GM19468 (cell line): ENCODE data around the gene COL17A1.

Experiments used
- ATAC-seq: cut with Tn5 transposase; IDR thresholded peaks from one replicate; pipeline ENCODE4 v1.9.1; 2021; ENCODE audit warnings: mild to moderate bottlenecking, moderate library complexity, moderate number of reproducible peaks; ENCODE audit not compliant: unreplicated experiment; ENCODE audit errors: extremely low read depth

Gene COL17A1

DNA sequence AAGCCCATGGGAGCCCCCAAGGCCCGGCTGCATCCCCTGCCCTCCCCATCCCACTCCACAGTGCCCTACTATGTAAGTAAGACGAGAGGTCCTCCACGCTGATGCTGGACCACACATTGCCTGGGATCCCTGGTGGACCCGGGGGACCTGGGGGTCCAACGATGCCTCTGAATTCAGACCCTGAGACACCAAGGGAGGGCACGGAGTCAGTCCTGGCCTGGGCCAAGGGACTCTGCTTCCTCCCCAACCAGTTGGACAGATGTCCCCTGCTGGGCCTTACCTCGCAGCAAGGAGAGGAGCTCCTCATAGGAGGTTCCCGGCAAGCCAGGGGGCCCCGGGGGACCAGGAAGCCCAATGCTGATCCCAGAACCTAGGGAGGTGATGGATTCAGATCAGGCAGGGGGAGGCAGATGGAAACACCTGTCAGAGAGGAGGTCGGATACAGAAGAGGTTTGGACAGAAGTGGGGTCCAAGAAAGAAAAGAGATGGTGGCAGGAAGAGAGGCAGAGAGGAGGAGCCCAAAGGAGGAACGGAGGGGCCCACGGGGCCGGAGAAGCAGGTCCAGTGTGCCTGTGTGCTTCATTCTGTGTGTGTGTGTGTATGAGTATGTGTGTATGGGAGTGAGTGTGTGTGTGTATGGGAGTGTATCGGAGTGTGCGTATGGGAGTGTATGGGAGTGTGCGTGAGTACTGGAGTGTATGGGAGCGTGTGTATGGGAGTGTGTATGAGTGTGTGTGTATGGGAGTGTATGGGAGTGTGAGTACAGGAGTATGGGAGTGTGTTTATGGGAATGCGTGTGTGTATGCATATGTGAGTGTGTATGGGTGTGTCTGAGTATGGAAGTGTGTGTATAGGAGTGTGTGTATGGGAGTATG, 50.2 kb downstream of the COL17A1 start:
- ATAC-seq: no peak

DNA sequence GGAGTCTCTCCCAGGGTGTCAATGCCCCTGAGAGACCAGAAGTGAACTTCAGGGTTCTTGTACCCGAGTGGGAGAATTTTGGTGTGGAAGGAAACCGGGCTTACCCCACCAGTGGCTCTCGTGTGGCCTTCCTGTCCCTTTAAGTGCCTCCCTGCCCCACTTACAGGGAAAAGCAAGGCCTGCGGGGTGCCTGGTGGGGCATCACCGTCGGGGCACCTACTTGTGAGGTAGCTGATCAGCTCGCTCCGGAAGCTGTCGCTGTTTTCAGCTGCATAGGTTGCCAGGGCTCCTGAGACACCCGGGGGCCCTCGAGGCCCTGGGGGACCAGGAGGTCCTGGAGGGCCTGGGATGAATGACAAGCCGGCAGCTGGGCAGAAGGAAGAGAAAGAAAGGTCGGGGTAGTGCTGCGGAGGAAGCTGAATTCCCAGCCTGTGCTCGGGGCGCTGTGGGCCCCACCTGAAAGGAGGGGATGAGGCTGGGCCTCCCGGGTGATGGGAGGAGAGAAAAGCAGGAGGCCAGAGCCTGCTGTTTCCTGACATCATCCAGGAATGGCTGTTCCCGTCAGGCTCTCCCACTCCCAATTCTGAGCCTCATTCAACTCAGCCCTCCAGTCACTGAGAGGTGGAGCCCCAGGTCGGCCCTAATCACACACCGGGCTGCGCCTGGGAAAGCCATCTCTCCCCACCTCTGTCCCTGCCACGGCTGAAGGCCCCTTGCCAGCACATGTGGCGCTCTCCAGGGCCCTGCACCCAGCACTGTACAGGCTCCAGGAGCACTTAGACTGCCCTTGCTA, 51.1 kb downstream of the COL17A1 start:
- ATAC-seq: no peak

DNA sequence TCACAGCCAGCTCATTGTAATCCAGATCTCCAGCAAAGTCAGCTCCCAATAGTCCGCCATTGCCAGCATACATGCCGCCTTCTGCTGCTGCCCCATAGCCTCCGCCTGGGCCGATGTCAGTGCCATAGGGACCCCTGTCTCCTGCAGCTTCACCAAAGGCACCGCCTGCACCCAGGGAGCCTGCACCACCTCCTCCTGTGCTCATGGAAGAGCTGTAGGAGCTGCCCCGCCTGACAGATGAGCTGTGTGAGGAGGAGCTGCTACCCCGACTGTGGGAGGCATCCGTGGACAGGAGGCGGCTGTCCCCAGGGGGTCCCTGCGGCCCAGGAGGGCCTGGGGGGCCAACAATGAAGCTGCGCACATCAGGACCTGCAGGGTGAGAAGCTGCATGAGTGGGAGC, 51.7 kb downstream of the COL17A1 start:
- ATAC-seq: no peak

DNA sequence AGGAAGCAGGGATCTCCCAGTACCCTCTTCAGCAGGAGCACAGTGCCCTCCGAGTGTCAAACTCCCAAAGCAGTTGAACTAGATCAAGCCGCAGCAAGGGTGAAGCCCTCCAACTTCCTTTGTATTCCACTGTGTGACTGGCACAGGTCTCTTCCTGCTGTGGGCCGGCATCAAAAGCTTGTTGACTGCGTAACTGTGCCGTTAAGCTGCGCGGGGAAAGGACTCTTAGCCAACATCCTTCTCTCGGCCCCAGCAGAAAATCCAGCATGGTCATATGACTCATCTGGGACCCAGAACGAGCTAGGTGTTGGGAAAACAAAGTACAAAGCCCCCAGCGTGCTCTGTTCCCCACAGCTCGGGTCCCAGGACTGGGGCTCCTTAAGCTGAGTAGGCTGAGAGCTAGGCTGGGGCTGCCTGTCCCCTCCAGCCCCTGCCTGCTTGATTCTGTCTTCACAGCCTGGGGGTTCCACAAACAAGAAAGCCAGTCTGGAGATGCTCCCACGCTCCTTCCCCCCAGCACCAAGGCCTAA, 52.2 kb downstream of the COL17A1 start:
- no peak for ATAC-seq

DNA sequence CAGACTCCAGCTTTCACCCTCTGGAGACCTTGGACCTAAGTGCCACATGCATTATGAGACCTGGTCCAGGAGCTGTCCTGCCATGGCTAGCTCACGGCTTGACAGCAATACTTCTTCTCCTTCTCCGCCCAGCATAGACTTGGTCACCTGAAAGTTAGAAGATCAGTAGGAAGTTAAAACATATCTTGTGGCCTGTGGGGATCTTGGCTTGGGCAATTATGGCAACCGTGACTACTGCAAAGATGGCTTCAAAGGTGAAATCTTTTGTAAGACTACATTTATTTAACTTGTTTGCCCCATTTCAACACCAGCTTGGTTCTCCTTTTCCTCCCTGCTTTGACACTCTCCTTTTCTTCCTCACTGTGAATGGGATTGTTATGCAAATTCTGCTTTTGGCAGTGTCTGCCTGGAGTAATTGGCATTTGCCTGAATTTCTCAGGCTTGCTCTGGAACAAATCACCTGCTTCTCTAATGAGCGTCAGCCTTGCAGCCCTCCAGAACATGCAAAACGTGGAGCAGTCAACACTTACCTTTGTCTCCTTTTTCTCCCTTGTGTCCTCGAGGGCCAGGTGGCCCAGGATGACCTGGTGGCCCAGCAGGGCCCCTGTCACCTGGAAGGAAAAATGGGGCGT, 53.4 kb downstream of the COL17A1 start:
- ATAC-seq: no peak

DNA sequence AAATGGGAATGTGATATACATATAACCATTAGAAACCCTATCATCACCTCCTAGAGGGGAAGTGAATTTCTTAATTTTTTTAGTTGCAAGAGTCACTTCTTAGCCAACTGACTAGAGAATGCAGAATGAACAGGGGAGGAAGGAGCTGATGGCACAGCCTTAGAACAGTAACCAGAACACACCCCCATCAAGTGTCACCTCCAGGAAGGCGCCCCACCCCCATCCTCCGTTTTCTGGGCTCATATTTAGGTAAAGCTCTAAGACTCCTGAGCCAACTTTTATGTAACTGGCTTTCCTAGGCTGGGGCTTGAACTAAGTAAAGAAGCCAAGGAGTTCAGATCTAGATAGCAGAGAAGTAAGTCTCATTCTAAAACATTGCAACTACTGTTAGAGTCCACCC, 54.0 kb downstream of the COL17A1 start:
- ATAC-seq: no peak

DNA sequence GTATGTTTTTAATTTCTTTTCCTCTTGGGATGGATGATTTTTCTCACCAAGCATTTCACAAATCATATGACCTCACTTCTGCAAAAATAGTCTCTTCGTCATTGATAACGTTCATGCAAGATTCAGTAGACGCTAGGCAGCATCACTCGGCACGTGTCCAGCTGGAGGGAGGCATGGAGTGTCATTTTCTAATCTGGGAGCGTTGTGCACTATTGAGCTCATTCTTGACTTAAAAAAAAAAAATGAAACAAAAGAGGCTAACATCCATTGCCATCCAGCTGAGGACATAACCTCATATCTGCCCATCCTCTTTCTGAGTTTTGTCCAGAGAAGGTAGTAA, 56.2 kb downstream of the COL17A1 start:
- ATAC-seq: no peak

DNA sequence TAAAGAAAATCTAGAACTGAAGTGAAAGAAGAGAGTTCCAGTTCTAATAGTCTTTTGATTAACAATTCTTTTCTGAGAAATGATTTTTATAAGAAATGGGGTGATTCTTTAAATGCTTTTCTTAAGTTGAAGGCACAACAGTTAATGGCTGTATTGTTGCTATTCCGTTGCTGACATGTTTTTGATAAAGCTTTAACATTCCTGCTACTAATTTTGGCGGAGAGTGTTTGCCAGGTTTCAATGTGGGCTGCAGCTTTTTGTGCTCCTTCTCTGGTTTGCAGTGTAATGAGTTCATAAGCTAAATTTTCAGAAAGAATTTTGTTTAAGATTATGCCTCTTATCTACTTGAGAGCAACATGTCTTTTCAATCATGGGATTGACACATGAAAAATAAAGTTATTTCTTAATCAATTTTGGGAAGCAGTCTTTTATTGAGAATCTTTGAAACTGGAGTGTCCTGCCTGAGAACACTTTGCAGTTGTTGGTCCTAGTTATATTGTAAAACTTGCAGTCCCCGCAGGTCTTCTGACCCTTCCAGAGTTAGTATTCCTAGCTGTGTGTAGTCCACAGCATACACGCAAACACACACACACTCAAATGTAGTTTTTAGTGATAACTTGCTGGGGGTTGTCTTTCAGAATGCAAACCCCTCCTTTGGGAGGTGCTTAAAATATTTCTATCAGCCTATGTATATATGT, 56.7 kb downstream of the COL17A1 start:
- no peak for ATAC-seq

DNA sequence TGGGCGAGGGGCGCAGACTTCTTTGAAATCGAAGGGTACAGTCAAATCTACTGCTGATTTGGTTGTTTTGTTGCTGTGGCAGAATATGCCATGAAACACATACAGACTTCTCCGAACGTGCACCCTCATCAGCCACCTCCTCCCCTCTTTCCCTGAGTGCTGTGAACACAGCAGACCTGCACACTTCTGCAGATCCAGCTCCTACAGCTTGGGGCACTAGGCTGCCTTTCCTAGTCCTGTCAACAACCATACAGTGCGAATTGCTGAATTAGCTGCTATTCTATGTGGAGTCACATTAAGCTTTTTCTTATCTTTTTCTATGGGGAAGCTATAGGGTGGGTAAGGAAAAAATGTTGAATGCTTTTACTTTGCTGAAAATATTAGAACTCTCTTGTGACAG, 57.5 kb downstream of the COL17A1 start:
- no peak for ATAC-seq

DNA sequence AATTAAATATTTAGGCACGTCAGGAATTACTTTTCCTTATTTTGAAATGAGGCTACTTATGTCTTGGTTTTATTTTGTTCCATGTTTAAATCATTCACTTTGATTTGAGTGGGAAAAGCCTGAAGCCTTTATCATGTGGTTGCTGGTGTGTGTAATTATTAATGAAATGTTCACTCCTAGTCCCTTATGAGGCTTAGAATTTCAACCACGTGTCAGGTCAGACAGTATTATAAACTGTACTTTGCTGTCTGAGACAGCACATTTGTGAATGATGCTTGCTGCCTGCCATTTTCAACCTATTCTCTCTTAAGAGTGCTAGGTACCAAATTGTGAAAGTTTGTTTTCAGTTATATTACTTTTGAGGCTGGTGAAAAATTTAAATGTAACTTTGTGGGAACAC, 58.9 kb downstream of the COL17A1 start:
- no peak for ATAC-seq

DNA sequence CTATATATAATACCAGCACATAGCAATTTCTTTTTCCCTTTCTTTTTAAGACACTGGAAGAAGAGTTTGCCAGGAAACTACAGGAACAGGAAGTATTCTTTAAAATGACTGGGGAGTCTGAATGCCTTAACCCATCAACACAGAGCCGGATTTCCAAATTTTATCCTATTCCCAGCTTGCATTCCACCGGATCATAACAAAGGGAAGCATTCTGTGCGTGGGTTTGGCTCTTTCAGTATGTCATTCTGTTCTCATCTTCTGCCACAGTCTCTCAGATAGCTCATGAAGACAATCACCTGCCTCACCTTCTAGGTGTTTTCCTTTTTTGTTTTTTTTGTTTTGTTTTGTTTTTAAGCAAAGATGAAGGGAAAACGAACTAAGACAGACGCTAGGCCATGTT, 60.2 kb downstream of the COL17A1 start:
- no peak for ATAC-seq

DNA sequence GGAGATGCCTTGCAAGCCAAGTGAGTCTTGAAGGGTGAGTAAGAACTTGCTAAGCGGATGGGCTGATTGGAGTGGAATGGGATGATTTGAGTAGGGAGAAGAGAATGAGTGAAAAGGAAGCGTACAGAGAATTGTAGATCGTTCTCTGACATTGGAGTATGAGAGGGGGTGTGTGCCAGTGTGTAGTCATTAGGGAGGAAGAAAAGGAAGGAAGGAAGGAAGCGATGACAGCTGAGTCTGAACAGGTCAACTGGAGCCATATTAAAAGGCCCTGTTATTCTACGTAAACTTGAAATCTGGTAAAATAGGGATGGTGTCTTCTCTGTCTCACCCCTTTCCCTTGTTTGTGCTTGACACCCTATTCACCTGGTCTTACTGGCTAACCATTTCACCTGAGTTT, 63.7 kb downstream of the COL17A1 start:
- ATAC-seq: no peak

DNA sequence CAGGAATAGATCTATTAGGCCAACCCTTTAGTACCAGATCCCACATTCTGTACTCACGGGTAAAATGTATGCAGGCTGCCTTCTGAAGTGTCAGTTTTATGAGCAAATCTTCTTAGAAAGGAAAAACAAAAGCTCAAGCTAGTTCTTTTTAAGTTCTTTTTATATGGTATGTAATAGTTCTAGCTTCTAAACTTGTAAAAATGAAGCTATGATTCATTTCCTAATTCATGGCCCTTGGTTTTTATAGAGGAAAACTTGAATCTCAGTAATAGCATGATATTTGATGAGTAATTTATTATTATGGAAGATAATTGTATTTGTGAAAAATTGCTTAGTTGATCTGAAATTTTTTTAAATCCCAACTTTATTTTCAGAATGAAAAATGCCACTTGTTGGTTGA, 64.4 kb downstream of the COL17A1 start:
- no peak for ATAC-seq

DNA sequence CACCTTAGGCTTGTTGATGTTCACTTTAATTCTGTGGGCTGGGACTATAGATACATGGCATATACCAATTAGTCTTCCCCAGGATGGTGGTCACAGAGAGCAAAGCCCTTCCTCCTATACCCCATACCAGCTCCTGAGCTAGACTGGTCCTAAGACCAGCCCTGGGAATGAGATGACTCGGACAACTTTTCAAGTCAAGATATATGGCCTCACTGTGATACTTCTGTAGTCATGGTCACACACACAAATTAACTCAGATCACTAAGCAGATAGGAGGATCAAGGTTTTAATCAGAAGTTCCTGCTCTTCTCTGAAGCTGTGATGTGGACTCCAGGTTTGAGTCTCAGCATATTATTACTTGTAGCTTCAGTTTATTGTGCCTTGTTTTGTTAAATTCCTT, 65.7 kb downstream of the COL17A1 start:
- no peak for ATAC-seq

DNA sequence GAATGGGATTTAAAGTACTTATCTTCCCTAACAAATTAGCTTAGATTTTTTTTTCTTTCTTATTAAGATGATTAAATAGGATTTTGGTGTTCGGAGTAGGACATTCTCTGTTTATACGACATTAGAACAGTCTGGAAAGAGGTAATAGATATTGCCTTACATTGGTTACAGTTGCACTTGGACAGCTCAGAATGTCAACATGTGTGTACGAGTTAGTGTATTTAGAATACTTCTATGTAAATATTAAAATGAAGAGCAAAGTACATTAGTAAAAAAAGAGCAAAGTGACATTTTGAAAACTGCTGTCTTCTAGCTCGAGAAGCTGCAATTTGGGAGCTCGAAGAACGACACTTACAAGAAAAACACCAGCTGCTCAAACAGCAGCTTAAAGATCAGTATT, 67.2 kb downstream of the COL17A1 start:
- ATAC-seq: no peak

DNA sequence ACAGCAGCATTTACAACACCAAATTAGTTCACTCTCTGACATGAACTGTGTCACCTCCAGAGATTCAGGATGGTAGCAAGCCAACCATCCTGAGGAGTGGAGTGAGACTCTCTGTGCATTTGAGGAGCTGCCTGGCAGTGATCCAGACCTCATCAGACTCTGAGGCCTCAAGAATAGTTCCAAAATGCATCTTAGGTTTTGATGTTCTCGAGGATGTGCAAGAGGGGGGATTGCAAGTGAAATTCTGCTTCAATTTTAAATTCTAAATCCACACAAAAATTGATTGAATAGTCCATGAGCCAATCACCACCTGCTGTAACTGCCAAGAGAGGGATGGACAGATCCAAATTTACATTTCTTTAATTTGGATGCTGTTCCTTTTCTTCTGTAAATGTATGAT, 69.0 kb downstream of the COL17A1 start:
- ATAC-seq: no peak

DNA sequence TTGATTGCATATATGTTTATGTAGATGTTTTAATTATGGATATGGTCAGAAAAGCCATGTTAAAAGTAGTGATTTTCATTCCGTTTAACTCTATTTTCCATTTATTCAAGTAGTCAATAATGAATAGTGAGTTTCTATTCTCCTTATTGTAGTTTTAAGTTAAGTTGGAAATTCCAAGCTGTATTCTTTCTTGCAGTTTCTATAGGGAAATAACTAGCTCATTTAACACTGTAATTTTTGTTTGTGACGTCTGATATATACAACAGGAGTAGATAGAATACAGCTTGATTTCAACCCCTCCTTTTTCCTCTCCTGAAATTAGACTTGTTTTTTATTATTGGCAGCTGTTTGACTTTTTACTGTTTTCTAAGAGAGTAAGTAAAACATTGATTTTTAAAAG, 71.5 kb downstream of the COL17A1 start:
- ATAC-seq: no peak

DNA sequence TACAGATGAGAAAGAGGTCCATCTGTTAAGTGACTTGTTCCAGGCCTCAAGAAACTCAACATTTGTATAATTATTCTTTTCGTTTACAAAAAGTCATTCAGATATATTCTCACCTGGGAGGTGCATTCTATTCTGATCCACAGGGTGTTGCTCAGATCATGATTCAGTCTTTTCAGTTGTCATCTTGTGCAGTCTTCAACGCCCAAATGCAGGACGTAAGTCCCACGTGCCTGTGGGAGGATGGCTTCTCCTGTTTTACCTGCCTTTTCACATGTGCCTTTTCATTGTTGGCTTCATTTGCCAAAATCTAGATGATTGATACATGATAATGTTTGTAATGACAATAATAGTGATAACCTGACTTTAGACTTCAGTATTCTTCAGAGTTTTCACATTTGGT, 72.2 kb downstream of the COL17A1 start:
- ATAC-seq: no peak

DNA sequence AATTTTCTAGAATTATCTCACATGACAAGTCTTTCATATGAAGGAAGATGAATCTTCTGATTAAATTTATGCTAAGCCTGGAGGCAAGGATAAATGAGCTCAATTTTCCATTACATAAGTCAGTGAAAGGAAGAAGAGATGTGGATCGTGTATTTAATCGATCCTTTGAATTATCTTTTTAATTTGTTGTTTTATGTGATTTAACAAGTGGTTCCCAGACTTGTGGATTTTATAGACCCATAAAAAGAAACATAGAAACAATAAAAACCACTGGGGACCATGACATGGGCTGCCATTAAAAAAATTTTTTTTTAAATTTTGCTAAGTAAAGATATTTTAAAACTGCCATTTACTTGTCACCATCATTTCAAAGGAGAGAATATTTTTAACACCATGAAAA, 73.8 kb downstream of the COL17A1 start:
- ATAC-seq: no peak

DNA sequence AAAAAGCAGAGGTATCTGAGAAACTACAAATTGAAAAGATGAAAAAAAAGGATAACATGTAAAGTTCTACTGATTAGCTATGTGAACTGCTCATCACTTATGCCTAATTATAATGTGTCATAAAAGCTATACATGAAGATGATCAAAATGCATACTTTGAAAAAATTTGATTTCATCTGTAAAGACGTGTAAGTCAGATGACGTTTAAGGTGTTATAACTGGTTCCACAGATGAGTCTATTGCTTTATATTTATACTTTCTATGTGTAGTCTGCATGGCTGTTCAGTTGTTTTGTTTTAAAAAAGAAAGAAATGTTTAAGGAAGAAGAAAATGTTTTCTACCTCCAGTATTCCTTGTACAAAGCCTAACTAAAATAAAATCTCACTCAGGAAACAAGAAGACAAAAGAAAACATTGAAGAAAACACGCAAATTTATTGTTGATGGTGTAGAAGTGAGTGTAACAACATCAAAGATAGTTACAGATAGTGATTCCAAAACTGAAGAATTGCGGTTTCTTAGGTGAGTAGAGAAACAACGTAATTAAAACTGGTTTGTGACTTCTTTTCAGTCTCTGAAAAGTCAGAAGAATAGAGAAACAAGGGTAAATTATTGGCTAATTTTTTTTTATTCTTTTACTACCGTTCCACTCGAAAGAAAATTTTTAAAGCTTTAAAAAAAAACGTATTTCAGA, 80.4 kb downstream of the COL17A1 start:
- no peak for ATAC-seq
